ENCODE measurements around the gene REEP3. TPM values are rescaled to one million over a fixed set of nuclear protein-coding genes. Genes with fewer than 3 reads are reported as not detected.

The REEP3 gene
- total and polyA plus RNA-seq, 2 of the 8 experiments (the other 6 are each of a cell fraction or from before 2014, with no cell fraction given), result 5.8 to 31.5 TPM

DNA sequence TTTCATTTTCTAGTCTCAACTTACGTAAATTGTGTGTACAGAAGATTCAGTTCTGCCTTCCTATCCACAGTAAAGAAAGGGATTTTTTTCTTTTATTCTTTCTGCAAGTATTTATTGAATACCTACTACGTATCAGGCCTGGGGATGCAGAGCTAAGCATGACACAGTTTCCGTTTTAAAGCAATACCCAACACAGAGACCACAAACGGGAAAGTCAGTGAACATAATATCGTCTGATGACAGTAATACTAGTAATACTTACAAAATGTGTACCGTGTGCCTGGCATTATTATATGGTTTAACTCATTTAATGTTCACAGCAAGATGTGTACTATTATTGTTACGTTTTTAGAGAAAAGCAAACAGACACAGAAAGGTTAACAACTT, 22.4 kb downstream of the REEP3 start:
- Histone ChIP-seq H3K4ac (replicated peaks; ENCODE audit: insufficient read length, low read depth, low read length) (no peak overlapping the region), H2BK12ac (ENCODE audit: low read depth, low read length) (no peak overlapping the region), H3K23ac (ENCODE audit: insufficient read length) (no peak overlapping the region), H3K27ac (ENCODE audit: low read depth, low read length) (no peak overlapping the region), H3K4me3 (ENCODE audit: extremely low read depth in 1 of 4, insufficient read depth in 2 of 4, low read depth in 3 of 4, low read length in 4 of 4) (no peak overlapping the region), H3K9me3 (ENCODE audit: insufficient read depth in 2 of 2, low read depth in 1 of 2, low read length in 1 of 2) (no peaks in the 10 kb centered on the region), H4K91ac (replicated peaks; ENCODE audit: insufficient read length, low read length) (no peak overlapping the region), H3K14ac (ENCODE audit: insufficient read length) (no peak overlapping the region), H3K79me2 (ENCODE audit: control insufficient read depth in 1 of 2, insufficient read depth in 2 of 2, low read length in 2 of 2) (peaks cover 0 to 41% of the 10 kb centered on the region in 2 experiments; a peak in 2 of 4 replicates), H3K18ac (ENCODE audit: extremely low read depth, low read length) (no peak overlapping the region), H3K23me2 (ENCODE audit: low read depth, low read length) (no peaks in the 10 kb centered on the region), H2BK120ac (replicated peaks; ENCODE audit: low read depth, low read length) (no peak overlapping the region), H3K27me3 (replicated peaks in 1 of 4; ENCODE audit: control insufficient read depth in 3 of 4, extremely low read depth in 1 of 4, insufficient read depth in 3 of 4, low read length in 3 of 4) (no peaks in the 10 kb centered on the region), H2BK15ac (ENCODE audit: low read length) (no peak overlapping the region), H2AFZ (ENCODE audit: low read length) (no peak overlapping the region), H3K4me2 (ENCODE audit: insufficient read depth in 1 of 2, low read depth in 2 of 2, low read length in 2 of 2) (no peak overlapping the region), H3K36me3 (ENCODE audit: control insufficient read depth in 2 of 4, insufficient read depth in 4 of 4, low read length in 3 of 4) (no peaks in the 10 kb centered on the region; a peak in 2 of 8 replicates), H2BK5ac (ENCODE audit: low read depth, low read length) (no peak overlapping the region), H3K9ac (replicated peaks in 1 of 4; ENCODE audit: extremely low read depth in 1 of 4, low read depth in 3 of 4, low read length in 3 of 4) (no peak overlapping the region), H4K20me1 (replicated peaks in 1 of 2; ENCODE audit: control insufficient read depth in 1 of 2, insufficient read depth in 2 of 2, low read length in 2 of 2) (peaks cover 0 to 6% of the 10 kb centered on the region in 2 experiments), H3K4me1 (replicated peaks in 1 of 4; ENCODE audit: control insufficient read depth in 3 of 4, insufficient read depth in 4 of 4, low read length in 3 of 4) (no peaks in the 10 kb centered on the region), H2AK5ac (ENCODE audit: low read depth, low read length) (no peak overlapping the region), H4K5ac (ENCODE audit: insufficient read length, low read depth, low read length) (no peak overlapping the region), H4K8ac (ENCODE audit: extremely low read depth, insufficient read depth, low read length) (no peak overlapping the region), H3K56ac (replicated peaks; ENCODE audit: insufficient read length, low read depth, low read length) (no peak overlapping the region), H3K79me1 (ENCODE audit: low read depth, low read length) (peaks cover 3% of the 10 kb centered on the region; the same call in 1 of the 2 replicates), H2BK20ac (ENCODE audit: low read length) (no peak overlapping the region)
- TF ChIP-seq CTBP2 (IDR thresholded peaks at IDR 0.05; ENCODE audit: borderline replicate concordance, insufficient read depth, insufficient read length, low read length) (no peak), POU5F1 (IDR thresholded peaks at IDR 0.05; ENCODE audit: low read depth, low read length) (no peak), TAF1 (IDR thresholded peaks at IDR 0.05; ENCODE audit: low read depth, low read length) (no peak), SP4 (IDR thresholded peaks at IDR 0.05; ENCODE audit: low read length) (no peak), SUZ12 (IDR thresholded peaks at IDR 0.05; ENCODE audit: low read length) (no peak), SIRT6 (IDR thresholded peaks at IDR 0.05; ENCODE audit: low read length) (no peak), SAP30 (IDR thresholded peaks at IDR 0.05; ENCODE audit: insufficient read depth, insufficient replicate concordance, low read length) (no peak), CHD1 (IDR thresholded peaks at IDR 0.05; ENCODE audit: low read depth, low read length) (no peak), SP1 (IDR thresholded peaks at IDR 0.05; ENCODE audit: low read depth, low read length) (no peak)
- TF ChIP-seq, protein P1, sequence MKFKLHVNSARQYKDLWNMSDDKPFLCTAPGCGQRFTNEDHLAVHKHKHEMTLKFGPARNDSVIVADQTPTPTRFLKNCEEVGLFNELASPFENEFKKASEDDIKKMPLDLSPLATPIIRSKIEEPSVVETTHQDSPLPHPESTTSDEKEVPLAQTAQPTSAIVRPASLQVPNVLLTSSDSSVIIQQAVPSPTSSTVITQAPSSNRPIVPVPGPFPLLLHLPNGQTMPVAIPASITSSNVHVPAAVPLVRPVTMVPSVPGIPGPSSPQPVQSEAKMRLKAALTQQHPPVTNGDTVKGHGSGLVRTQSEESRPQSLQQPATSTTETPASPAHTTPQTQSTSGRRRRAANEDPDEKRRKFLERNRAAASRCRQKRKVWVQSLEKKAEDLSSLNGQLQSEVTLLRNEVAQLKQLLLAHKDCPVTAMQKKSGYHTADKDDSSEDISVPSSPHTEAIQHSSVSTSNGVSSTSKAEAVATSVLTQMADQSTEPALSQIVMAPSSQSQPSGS (IDR thresholded peaks at IDR 0.05; ENCODE audit: low read length), result no peak
- TF ChIP-seq, protein P2, sequence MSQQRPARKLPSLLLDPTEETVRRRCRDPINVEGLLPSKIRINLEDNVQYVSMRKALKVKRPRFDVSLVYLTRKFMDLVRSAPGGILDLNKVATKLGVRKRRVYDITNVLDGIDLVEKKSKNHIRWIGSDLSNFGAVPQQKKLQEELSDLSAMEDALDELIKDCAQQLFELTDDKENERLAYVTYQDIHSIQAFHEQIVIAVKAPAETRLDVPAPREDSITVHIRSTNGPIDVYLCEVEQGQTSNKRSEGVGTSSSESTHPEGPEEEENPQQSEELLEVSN (IDR thresholded peaks at IDR 0.05), result no peak
- CTCF ChIA-PET (ENCODE audit: partially characterized antibody), result interaction anchor here (0.7 kb wide), 1 partner anchor 86 kb away, joined by 5 read pairs; no protein-coding TSS in a partner anchor
- no peak for DNase-seq (ENCODE audit: low read depth in 1 of 2, low spot score in 2 of 2)
- 89% methylated on average over 7 of the region's 7 CpGs; no CpG with 5 or more reads in 1 of the 2 experiments for WGBS, 2 experiments (ENCODE audit: extremely low coverage in 1 of 2, insufficient coverage in 1 of 2, insufficient read length in 1 of 2, insufficient replicate concordance in 2 of 2, low coverage in 1 of 2, low lambda C conversion rate in 2 of 2, missing lambda C conversion rate in 1 of 2)
- POLR2A ChIA-PET (ENCODE audit: partially characterized antibody), result no interaction called here
- no peak for FAIRE-seq

Measured in H1 (cell line).